SK-N-SH (cell line): Measurements from ENCODE around the gene LHFPL6. TPM values are rescaled to one million over a fixed set of nuclear protein-coding genes. Genes with fewer than 3 reads are reported as not detected.

Source experiments
- CTCF ChIA-PET: fragments of 300-600, 350-600 bp; formaldehyde crosslinking; extraction: SDS; loops from one replicate; lab custom pipeline; 2021; lab: Yijun Ruan, JAX
- POLR2A ChIA-PET: fragments of 350-600 bp; sonication (Branson Sonifier 250); formaldehyde crosslinking; extraction: SDS; loops from one replicate; lab custom pipeline; 2020; ENCODE audit warnings: antibody characterized with exemption, inconsistent platforms; lab: Yijun Ruan, JAX
- DNase-seq: peaks from one replicate; pipeline ENCODE4 v3.0.0; 2012
- H2AFZ ChIP-seq: fragments of 200-600 bp; sonication (generic); 2 replicates; pipeline ENCODE4 v1.8.1; 2016; ENCODE audit warnings: antibody characterized with exemption, mild to moderate bottlenecking, low read depth
- H3F3A ChIP-seq: fragments of 200-600 bp; sonication (generic); replicated peaks from 2 replicates; pipeline ENCODE3; 2016; ENCODE audit warnings: antibody characterized with exemption, mild to moderate bottlenecking; ENCODE audit not compliant: insufficient read depth
- H3K27ac ChIP-seq, 2 experiments: fragments of 200-500 bp in 1 of 2; fragments of 200-600 bp in 1 of 2; sonication (Bioruptor generic) in 1 of 2; sonication (generic), shearing (Covaris generic) in 1 of 2; 2 replicates each; pipeline versions ENCODE4 v1.5.1 to v1.6.1; 2014 to 2016; ENCODE audit warnings: low read depth in 2 of 2, inconsistent platforms in 1 of 2, low read length in 1 of 2, mild to moderate bottlenecking in 1 of 2, mixed read lengths in 1 of 2
- H3K27me3 ChIP-seq: fragments of 200-600 bp; sonication (generic), shearing (Covaris generic); 2 replicates; pipeline ENCODE4 v1.6.1; 2016; ENCODE audit warnings: mixed run types; ENCODE audit not compliant: insufficient read depth
- H3K36me3 ChIP-seq, 2 experiments: fragments of 200-500 bp in 1 of 2; fragments of 200-600 bp in 1 of 2; sonication (Bioruptor generic) in 1 of 2; sonication (generic) in 1 of 2; replicated peaks in 1 of 2; 2 replicates each; pipeline versions ENCODE3 to v1.5.1; 2014 to 2016; ENCODE audit warnings: low read length in 1 of 2, mild to moderate bottlenecking in 1 of 2; ENCODE audit not compliant: insufficient read depth in 2 of 2, control insufficient read depth in 1 of 2
- H3K4me1 ChIP-seq, 2 experiments: fragments of 200-500 bp in 1 of 2; fragments of 200-600 bp in 1 of 2; sonication (Bioruptor generic) in 1 of 2; sonication (generic), shearing (Covaris generic) in 1 of 2; 2 replicates each; pipeline versions ENCODE4 v1.5.1 to v1.6.1; 2014 to 2016; ENCODE audit warnings: low read depth in 1 of 2, low read length in 1 of 2, mixed run types in 1 of 2; ENCODE audit not compliant: insufficient read depth in 2 of 2, control insufficient read depth in 1 of 2
- H3K4me2 ChIP-seq: fragments of 200-600 bp; sonication (generic), shearing (Covaris generic); 2 replicates; pipeline ENCODE4 v1.6.1; 2017; ENCODE audit warnings: mixed run types
- H3K4me3 ChIP-seq, 2 experiments: fragments of 200-500 bp in 1 of 2; fragments of 200-600 bp in 1 of 2; sonication (Bioruptor generic) in 1 of 2; sonication (generic), shearing (Covaris generic) in 1 of 2; 2 replicates each; pipeline versions ENCODE4 v1.5.1 to v1.8.1; 2014 to 2016; ENCODE audit warnings: low read depth in 2 of 2, inconsistent platforms in 1 of 2, low read length in 1 of 2, mild to moderate bottlenecking in 1 of 2, mixed read lengths in 1 of 2, moderate library complexity in 1 of 2
- H3K79me2 ChIP-seq: fragments of 200-600 bp; sonication (generic); 2 replicates; pipeline ENCODE4 v1.8.1; 2017; ENCODE audit warnings: mild to moderate bottlenecking; ENCODE audit not compliant: insufficient read depth
- H3K9ac ChIP-seq: fragments of 200-600 bp; sonication (generic); 2 replicates; pipeline ENCODE4 v1.6.1; 2017; ENCODE audit warnings: mixed run types
- H3K9me2 ChIP-seq: fragments of 200-600 bp; sonication (generic); 2 replicates; pipeline ENCODE4 v1.6.1; 2017; ENCODE audit warnings: mixed run types
- H3K9me3 ChIP-seq: fragments of 200-600 bp; sonication (generic); 2 replicates; pipeline ENCODE4 v1.6.1; 2017; ENCODE audit warnings: mixed run types, mild to moderate bottlenecking, moderate library complexity
- H4K20me1 ChIP-seq: fragments of 200-600 bp; sonication (generic); 2 replicates; pipeline ENCODE4 v1.6.1; 2017; ENCODE audit warnings: mild to moderate bottlenecking, mixed run types; ENCODE audit not compliant: insufficient read depth
- EZH2phosphoT487 ChIP-seq: fragments of 200-600 bp; sonication (generic); IDR thresholded peaks from 2 replicates; pipeline ENCODE4 v1.6.1; 2017; ENCODE audit warnings: low read depth, mixed run types, mild to moderate bottlenecking, antibody characterized with exemption, moderate library complexity, borderline replicate concordance
- FOSL2 ChIP-seq: IDR thresholded peaks from 2 replicates; pipeline ENCODE4 v1.4.0; 2012; ENCODE audit warnings: low read depth, mild to moderate bottlenecking, moderate library complexity, borderline replicate concordance
- JUND ChIP-seq: IDR thresholded peaks from 2 replicates; pipeline ENCODE4 v1.4.0; 2012
- MEF2A ChIP-seq: IDR thresholded peaks from 2 replicates; pipeline ENCODE4 v1.4.0; 2012; ENCODE audit warnings: low read depth, borderline replicate concordance
- NFIC ChIP-seq: IDR thresholded peaks from 2 replicates; pipeline ENCODE4 v1.4.0; 2012; ENCODE audit warnings: borderline replicate concordance
- PBX3 ChIP-seq: IDR thresholded peaks from 2 replicates; pipeline ENCODE4; 2012
- TCF12 ChIP-seq: IDR thresholded peaks from 2 replicates; pipeline ENCODE4 v1.4.0; 2012
- TEAD4 ChIP-seq: IDR thresholded peaks from 2 replicates; pipeline ENCODE4 v1.4.0; 2012; ENCODE audit warnings: mild to moderate bottlenecking, borderline replicate concordance; ENCODE audit not compliant: insufficient read depth
- YY1 ChIP-seq: IDR thresholded peaks from 2 replicates; pipeline ENCODE4 v1.4.0; 2012; ENCODE audit warnings: low read depth, mild to moderate bottlenecking
- WGBS: methylation state at CpG from one replicate; pipeline ENCODE4 v1.1.6; 2017; ENCODE audit warnings: low lambda C conversion rate; 5-methylcytosine and 5-hydroxymethylcytosine counted together
- polyA plus RNA-seq, 3 experiments: library from polyadenylated mRNA; depleted of rRNA; stranded (reverse); fragments of >200 nt; gene quantifications; 2 replicates each; pipeline ENCODE4 v1.2.3, GENCODE V29; 2012

LHFPL6 gene
- polyA plus RNA-seq, 1 of the 3 experiments (the other 2 are of a cell fraction), result 22.2 TPM

GRCh38 chr13:39566216-39566869, 36.6 kb downstream of the LHFPL6 start:
- 74% methylated on average over 5 of the region's 8 CpGs for WGBS
- CTCF ChIA-PET, result interaction anchor here (1.4 kb wide), 1 partner anchor 37 kb away, joined by 3 read pairs; the partner anchor contains the start of gene LHFPL6
- no peaks in the 10 kb centered on the region for H3K79me2 ChIP-seq
- H3K9me3 ChIP-seq, result no peaks in the 10 kb centered on the region
- H3F3A ChIP-seq, result peaks cover 10% of the 10 kb centered on the region
- H3K4me3 ChIP-seq, result no peak overlapping the region
- no peaks in the 10 kb centered on the region for H3K27me3 ChIP-seq
- H3K36me3 ChIP-seq, result no peaks in the 10 kb centered on the region
- peak overlapping the region; percentile 67; the same call in 1 of the 2 replicates for H3K4me2 ChIP-seq
- DNase-seq, result no peak
- no peak overlapping the region for H2AFZ ChIP-seq
- H4K20me1 ChIP-seq, result no peaks in the 10 kb centered on the region
- no peaks in the 10 kb centered on the region for H3K9me2 ChIP-seq
- peak overlapping the region in 1 of 2 experiments; percentile 77; a peak in 2 of 4 replicates for H3K27ac ChIP-seq
- peak overlapping the region; percentile 27; the same call in 1 of the 2 replicates for H3K9ac ChIP-seq
- TF ChIP-seq NFIC (no peak), MEF2A (no peak)
- H3K4me1 ChIP-seq, result peaks cover 2 to 36% of the 10 kb centered on the region in 2 experiments; a peak in 3 of 4 replicates
- POLR2A ChIA-PET, result no interaction called here

DNA sequence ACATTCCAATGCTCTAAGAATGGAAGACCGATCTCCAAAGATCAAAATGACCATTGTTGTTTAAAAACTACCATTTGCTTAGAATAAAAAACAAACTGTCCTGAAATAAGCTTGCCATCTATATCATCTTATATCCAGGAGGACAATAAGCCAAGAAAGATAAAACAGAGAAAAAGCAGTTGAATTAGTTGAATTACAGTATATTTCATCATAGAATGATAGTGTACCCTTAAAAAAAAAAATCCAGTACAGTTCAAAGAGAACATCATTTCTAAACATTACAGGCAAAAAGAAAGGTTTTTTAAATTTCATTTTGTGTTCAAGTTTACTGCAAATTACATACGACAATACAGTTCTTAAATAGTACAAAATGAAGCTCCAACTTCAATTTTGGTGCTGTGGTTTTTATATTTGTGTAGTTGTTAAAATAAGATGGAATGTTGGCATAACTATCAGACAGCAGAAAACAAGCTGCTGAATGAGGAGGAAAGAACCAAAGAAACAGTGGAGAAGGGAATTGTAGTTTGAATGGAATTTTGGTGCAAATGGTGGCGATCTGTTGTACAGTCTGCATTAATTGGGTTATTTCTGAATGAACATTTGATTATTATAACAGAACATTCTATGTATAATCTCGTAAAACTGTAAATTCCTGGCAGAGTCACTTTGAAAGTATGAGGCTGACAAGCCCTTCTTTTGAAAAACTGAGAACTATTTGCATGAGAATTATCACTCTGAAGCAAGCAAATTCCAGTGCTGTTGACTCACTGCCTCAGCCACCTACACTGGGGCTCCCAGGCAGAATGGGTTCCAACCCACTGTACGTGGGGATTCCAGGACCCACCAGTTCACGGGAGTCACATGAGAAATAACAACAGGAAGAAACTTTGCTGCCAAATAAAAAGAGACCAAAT, 37.7 kb downstream of the LHFPL6 start:
- Histone ChIP-seq H3K9me2 (no peaks in the 10 kb centered on the region), H4K20me1 (no peaks in the 10 kb centered on the region), H3K9ac (peak overlapping the region; percentile 27; the same call in 1 of the 2 replicates), H2AFZ (peak overlapping the region; percentile 73), H3K27ac (peak overlapping the region; percentile 53 to 77; a peak in 3 of 4 replicates), H3K27me3 (no peaks in the 10 kb centered on the region), H3K36me3 (no peaks in the 10 kb centered on the region), H3K79me2 (no peaks in the 10 kb centered on the region), H3K4me2 (peak overlapping the region; percentile 67), H3K9me3 (no peaks in the 10 kb centered on the region), H3F3A (peaks cover 10% of the 10 kb centered on the region), H3K4me3 (peak overlapping the region in 1 of 2 experiments; percentile 35; a peak in 2 of 4 replicates), H3K4me1 (peaks cover 2 to 36% of the 10 kb centered on the region in 2 experiments; a peak in 3 of 4 replicates)
- 36% methylated on average over 6 of the region's 6 CpGs for WGBS
- peak; percentile 33; the same call in 1 of the 2 replicates for TF ChIP-seq PBX3
- no peak for TF ChIP-seq EZH2phosphoT487
- TF ChIP-seq TEAD4, result peak; percentile 51; the same call in 1 of the 2 replicates
- TF ChIP-seq NFIC, result peak; percentile 15; the same call in 1 of the 2 replicates
- TF ChIP-seq YY1, result no peak
- peak; percentile 28; the same call in 1 of the 2 replicates for TF ChIP-seq TCF12
- peak; percentile 74 for TF ChIP-seq FOSL2
- peak; percentile 63 for TF ChIP-seq JUND
- POLR2A ChIA-PET, result no interaction called here
- no peak for DNase-seq
- CTCF ChIA-PET, result interaction anchor here (0.6 to 1.4 kb wide), 3 partner anchors 12 to 51 kb away, joined by 3 read pairs; partner anchors contain the start of gene LHFPL6
